GM18511 (cell line): ENCODE data around the gene SLC43A2.
"Not testable (repeated sequence)": the region's sequence is repeated elsewhere in the genome, so short reads cannot be mapped to it uniquely, and the experiment has no call there.

ENCODE experiments used
- ATAC-seq: cut with Tn5 transposase; IDR thresholded peaks from one replicate; pipeline ENCODE4 v1.9.1; 2021; ENCODE audit warnings: mild to moderate bottlenecking, moderate library complexity; ENCODE audit not compliant: unreplicated experiment

Gene SLC43A2

DNA sequence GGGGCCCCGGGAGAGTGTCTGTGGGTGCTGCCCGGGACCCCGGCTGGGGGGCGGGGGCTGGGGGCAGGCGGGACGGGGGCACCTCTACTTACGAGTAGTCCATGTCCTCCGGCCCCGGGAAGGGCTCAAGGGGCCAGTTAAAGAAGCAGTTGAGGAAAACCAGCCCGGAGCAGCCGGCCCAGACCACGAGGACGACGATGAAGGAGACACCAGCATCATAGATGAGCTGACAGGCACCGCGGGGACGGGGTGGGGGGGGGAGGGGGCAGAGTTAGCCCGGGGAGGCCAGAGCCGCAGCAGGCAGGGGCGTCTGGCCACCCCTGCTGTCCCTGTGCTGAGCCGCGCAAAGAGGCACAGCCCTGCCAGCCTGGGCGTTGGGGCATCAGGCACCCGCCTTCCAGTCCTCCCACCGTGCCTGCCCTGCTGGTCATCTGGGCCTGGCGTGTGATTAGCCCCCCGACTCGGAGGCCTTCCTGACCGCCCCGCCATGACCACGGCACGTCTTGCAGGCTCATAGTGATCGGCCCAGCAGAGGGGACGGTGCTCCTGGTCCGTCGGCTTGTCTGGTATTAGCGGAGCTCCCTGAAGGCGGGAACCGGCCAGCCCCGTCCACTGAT is 37.1 kb downstream of the SLC43A2 start:
- no peak for ATAC-seq

DNA sequence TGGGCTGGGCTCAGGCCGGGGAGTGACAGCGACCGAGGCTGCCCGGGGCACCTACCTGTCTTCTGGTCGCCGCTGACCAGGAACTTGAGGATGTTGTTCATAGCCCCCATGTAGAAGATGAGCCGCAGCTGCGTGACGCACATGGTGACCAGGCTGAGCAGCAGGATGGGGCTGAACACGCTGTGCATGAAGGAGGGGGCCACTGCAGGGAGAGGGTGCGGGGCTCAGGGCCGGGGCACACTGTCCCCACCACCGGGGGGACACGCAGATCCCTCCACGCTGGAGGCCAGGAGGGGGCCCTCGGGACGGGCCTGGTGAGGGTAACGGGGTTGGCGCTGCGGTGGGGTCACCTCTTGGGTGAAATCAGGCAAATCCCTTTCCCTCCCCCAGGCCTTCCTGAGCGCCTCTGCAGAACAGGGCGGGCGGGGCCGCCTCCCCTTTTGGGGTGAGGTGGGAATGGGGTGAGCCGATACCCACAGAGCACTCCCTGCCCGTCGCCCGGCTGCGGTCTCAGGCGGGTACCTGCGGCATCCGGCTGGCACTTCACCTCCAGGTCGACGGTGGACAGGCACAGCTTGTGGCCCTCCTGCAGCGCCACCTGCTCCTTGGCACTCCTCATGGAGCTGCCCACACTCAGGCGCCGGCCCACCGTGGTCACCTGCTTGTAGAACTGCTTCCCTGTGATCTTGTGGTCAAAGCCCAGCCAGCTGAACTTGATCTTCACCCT is 37.7 kb downstream of the SLC43A2 start:
- ATAC-seq = no peak

DNA sequence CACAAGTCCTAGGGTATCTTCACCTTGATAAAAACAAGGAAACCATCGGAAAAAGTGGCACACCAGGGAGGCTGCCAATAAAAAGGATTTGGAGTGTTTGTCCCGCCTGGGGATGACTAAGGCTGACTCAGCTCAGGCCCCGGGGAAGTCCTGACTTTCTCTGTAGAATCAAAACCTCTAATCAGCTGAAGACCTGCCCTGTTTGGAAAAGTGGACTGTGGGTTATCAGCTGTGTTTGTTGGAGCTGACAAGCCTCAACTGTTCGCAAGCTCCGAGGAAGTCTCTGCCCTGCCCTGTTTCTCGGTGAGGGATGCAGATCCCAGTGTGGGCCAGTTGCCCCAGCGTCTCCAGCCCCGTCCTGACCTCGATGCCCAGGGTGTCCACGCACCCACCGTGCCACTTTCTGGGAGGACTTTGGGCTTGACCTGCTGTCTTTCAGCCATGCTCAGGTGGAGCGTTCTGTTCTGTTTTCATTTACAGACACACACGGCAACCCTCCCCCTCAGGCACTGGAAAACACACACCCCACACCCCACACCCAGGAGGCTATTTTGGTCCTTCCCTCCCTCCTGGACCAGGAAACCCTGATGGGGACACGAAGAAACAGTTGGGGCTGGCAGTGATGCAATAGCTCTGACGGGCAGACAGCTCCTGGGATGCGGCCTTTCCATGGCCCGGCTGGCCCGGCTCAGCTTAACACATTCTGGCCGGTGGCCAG is 38.4 kb downstream of the SLC43A2 start:
- ATAC-seq = no peak

DNA sequence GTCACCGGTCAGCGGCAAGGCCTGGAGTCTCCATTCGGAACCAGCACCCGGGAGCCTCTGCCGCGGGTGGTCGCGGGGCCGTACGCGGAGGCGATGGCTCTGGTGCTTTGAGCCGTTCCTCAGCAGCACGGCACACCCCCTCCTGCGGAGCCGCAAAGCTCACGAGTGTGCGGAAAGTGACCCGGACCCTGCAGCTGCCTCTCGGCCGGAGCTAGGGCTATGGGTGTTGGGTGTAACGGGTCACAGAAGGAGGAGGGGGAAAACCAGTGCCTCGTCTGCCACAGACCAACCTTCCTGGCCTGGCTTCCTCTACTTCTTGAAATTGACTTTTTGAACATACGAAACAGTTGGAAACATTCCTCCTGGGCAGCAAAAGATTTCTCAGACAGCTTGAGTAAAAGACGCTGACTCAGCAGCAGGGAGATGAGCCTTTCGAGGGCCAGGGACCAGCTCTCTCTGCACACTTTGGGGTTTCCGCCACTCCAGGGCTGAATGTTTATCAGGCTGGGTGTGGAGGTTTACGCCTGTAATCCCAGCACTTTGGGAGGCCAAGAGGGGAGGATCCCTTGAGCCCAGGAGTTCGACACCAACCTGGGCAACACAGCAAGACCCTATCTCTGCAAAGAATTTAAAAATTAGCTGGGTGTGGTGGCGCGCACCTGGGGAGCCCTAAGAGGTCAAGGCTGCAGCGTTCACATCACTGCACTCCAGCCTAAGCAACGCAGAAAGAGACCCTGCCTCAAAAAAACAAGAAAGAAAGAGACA is 39.6 kb downstream of the SLC43A2 start:
- ATAC-seq = no peak

DNA sequence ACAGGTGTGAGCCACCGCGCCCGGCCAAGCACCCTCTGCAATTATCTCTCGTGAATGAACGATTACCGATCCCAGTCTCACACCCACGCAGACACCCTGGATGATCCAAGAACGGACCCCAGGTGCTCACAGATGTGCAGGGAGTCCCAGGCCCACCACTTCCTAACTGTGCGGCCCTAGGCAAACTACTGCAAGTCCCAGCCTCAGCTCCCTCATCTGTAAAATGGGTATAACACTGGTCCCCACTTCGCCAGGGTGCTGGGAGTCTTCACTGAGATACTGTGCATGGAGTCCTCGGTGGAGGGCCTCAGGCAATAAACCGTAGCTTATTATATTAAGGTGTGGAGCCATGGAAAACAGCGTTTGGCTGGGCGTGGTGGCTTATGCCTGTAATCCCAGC is 44.5 kb downstream of the SLC43A2 start:
- ATAC-seq = no peak

DNA sequence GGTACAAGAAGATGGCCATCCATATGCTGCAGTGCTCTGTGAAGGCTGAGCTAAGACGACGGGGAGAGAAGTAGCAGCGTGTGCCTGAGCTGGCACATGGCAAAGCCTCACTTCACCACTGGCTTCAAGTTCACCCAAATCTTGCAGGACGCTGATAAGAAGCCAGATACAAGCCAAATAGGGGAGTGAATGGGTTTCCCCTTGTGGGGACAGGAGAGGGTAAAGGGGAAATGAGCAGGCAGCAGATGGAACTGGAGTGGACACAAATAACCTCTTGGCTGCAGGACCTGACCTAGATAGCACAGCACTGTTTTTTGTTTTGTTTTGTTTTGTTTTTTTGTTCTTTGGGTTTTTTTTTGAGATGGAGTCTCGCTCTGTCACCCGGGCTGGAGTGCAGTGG is 45.1 kb downstream of the SLC43A2 start:
- no peak for ATAC-seq

DNA sequence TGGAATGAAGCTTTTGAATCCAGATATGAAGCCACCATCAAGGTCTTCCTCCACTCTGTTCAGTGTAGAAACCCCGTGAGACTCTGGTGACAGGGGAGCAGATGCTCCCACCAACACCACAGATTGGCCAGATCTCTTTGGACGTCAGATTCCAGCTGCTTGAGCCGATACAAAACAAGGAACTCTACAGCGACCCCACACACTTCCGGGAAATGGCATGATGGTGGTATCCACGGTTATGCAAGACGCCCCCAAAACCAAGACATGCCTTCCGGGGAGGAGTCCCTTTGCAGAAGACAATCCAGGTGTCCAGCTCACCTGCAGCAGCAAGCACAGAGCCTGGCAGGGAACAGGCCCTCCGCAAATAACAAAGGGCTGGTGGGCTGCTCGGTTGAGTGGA is 46.3 kb downstream of the SLC43A2 start:
- no peak for ATAC-seq

DNA sequence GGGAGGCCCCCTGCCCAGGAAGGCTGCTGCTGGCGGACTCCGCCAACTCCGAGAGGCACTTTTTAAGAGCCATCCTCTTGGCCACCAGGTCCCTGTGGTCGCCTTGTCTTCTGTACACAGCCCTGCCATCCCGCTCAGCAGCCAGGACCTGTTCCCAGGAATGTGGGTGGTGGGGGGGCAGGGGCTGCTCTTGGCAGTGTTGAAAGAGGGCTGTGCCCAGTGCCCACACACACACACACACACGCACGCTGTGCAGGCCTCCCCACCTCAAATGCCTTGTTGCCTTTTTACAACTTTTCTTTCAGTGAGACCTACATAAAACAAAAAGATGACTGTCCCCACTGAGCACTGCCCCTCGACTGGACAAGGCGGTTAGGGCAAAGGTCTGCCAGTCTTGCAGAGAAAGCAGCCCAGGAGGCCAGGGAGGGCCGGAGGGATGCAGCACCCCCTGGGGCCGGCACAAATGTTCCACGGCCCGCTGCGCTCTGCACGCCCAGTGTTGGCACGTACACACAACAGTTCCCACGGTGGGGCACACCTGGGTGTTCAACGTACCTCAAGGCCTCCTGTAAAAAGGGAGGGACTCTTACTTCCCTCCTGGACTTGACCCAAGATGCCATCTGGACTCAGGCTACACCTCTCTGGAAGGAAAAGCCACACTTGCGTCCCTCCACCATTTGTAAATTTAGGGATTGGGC is 47.5 kb downstream of the SLC43A2 start:
- ATAC-seq = no peak

DNA sequence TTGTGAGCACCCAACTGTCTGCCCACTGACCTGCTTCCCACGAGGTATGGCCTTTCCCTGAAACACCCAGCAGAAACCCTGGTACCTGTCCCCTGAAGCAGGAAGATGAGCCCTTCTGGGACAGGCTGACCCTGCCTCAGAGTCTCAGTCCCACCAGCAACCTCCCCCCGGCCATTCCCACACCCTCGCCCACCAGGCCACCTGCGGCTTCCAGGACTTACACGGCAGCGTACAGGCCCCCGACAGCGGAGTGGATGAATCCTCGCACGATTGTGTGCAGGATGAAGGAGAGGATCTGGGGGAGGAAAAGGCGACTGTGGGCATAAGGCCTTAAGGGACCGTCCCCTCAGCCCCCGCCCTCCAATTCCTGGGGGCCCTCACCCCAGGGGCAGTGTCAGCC is 50.6 kb downstream of the SLC43A2 start:
- ATAC-seq = no peak

DNA sequence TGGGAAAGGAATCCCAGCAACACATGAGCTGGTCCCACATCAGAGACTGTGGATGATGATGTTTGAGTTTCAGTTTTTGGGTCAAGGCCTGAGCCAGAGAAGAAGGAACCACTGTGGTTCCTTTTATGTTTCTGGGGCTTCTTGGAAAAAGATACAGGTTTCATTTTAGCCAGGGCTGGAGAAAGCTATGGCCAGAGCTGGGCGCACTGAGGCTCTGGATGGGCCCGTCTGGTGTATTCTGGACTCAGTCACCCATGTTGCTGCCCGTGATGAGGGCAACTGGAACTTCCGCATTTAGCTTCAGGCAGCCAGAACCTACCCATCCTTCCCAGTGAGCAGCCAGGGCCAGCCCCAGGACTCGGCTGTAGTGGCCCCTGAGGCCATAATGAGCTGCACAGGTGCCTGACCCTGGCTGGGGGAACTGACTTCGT is 51.0 kb downstream of the SLC43A2 start:
- no peak for ATAC-seq

DNA sequence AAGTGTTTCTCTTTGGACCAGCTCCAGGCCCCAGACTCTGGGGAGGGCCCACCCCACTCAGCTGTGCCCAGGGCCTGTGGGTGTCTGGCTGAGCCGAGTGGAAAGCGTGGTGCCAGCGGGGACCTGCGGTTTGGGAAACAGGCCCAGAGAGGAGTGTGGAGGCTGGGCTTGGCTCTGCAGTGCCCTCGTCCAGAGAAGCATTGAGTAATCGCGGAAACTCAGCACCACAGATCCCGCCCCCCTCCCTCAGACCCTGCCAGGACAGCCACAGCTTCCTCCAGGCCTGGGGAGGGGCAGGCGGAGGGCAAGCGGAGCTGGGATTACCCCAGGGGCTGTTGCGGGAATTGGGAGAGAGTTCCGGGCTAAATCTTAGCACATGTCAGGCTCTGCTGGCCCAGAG is 51.5 kb downstream of the SLC43A2 start:
- no peak for ATAC-seq

DNA sequence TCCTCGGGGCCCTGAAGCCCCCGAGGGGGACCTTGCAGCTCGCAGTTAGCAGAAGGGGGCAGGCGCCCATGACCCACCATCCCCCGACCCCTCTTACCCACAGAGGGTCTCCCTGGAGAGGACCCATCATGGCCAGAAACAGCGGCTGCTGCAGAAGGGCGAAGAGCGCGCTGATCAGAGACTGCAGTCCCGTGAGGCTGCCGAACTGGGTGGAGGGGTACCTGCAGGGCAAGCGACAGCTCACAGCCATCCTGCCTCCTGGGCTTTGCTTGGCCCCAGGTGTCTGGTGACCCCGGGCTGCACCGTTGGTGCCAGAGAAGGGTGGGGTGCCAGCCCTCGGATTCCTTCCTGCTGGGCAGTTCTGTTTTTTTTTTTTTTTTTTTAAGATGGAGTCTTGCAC is 52.1 kb downstream of the SLC43A2 start:
- ATAC-seq = no peak

DNA sequence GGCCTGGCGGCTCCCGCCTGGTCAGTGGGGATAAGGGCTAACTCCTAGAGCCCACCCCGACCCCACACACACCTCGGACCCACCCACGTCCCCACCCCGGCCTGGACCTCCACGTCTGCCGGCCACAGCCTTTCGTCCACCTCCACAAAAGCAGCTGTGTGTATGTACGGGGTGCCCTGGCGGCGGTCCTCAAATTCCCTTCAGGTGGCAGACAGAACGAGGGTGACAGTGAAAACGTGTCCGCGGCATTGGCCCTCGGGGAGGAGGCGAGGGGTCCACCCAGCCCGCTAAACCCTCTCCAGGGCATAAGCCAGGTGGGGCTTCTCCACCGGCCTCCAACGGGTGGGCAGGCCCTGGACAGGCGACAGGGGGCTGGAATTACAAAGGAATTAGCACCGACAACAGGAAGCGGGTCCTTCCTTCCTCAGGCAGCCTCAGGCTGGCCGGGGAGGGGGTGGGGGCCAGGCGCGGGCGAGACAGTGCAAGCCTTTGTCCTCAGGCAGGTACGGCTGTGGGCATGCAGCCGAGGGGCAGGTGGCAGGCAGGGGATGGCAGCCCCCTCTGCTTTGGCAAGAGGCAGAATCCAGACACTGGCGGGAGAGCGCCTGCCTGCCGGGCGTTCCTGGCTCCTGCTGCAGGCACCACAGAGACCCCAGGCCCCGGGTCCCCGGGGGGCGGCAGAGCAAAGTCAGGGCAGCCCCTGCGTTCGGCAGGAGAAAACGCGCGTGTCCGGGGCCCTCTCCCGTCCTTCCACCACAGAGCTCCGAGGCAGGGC is 53.8 kb downstream of the SLC43A2 start:
- ATAC-seq = no peak

DNA sequence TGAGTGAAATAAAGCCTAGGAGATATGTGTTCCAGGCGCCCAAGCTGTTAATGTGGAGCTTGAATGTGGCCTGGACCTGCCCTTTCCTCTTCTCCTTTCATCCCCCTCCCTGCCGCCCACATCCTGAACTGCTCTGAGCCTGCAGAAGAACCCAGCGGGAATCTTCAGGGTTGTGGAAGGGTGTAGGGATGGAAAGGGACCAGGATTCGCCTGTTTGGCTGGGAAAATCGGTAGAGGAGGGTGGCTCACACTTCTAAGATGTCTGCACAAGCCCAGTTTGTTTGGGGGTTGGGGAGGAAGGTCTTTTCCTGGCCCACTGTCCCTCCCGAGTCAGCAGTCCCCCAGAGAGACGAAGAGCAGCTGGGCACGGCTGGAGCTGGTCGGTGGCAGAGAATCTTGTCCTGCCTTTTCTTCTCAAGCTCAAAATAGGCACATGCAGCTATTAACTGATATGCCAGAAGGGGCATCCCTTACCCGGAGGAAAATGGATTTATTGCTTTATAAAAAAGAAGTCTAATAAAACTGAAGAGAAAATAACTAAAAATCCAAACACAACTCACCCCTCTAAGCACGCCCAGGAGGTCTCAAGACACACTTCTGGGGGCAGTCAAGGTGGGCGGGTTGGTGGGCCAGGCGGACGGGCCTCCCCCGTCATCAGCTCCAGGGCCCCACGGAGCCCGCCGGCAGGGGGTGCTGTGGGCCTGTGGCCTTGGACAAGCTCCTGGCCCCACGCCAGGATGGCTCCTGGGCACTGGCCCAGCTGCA is 54.5 kb downstream of the SLC43A2 start:
- ATAC-seq = no peak

DNA sequence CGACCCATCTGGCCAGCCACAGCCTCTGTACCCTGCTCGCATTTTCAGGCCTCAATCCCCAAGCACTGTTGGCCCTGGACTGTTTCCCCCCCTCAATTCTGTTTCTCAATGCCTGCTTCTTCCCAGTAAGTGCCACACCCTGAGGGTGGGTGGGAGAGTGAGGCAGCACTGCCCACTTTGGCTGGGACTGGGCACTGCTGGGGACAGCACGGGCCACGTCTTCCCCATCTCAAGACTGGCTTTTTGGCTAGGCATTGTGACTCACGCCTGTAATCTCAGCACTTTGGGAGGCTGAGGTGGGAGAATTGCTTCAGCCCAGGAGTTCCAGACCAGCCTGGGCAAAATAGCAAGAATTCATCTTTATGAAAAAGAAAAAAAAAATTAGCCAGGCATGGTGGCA is 56.0 kb downstream of the SLC43A2 start:
- ATAC-seq = not testable (repeated sequence)

DNA sequence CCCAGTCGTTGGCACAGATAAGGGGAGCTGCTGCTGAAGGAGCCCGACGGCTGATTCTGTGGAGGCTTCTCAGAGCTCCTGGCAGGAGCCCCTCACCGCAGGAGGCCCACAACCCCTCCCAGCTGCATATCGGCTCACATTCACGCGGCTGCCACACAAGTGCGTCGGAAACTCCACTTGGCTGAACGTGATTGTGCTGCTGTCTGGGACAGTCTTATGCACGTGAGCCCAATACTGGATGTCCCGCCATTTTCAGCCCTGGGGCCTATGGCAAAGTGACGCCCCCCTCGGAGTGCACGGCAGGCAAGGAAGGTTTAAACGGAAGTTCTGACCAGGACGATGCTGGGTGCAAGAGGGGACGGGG is 57.3 kb downstream of the SLC43A2 start:
- ATAC-seq = no peak

DNA sequence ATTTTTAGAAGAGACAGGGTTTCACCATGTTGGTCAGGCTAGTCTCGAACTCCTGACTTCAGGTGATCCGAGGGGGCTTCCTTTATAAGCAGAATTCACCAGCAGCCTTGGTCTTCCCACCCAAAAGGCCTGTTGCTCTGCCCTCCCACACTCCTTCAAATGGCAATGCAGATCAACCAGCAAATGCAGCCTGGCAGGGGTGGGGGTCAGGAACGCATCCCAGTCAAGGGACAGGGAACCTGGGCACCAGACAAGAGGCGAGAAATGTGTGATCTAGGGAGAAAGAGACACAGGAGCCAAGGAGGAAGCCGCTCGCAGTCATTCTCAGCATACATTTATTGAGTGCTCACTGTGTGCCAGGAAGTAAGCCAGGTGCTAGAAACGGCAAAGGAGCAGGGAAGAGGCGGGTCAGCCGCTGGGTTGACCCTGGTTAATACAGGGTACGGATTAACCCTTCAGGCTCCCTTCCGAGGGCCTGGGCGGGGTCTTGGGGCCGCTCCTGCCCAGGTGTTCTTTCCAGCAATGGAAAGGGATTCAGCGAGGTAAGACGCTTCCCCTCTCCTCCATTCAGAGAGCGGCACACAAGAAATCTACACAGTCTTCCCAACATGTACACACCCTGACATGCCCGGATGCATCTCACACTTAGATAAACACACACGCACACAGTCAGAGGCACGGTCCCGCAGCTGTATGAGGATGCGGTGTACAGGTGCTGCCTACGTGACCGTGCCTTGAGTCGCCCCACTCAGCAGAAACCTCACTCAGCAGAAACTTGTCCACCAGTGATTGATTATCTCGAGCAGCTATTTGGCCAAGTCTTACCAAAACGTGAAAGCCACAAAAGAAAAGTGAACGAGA is 59.5 kb downstream of the SLC43A2 start:
- ATAC-seq = no peak

DNA sequence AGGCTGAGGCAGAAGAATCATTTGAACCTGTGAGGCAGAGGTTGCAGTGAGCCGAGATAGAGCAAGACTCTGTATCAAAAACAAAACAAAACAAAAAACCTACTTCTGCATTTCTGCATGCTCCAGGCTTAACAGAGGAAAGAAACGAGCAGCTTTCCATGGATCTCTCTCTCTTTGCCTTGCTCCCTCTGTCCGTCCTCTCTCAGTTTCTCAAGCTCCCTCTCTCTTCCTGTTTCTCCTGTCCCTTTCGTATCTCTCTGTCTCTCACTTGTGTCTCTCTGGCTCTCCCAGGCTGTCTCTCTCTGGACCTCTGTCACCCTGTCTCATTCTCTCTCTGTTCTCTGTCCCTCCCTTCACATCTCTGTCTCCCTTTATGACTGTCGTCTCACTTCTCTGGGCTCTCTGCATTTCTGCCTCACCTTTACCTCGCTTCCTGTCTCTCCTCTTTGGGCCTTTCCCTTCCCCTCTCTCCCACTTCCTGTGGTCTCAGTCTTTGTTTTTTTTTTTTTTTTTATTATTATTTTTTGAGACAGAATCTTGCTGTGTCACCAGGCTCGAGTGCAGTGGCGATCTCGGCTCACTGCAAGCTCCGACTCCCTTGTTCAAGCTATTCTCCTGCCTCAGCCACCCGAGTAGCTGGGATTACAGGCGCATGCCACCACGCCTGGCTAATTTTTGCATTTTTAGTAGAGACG is 62.0 kb downstream of the SLC43A2 start:
- no peak for ATAC-seq
